HG02571 (cell line): Measurements from ENCODE around the gene HOXB9.

Source experiments
- ATAC-seq: cut with Tn5 transposase; IDR thresholded peaks from one replicate; pipeline ENCODE4 v1.9.1; 2021; ENCODE audit warnings: mild to moderate bottlenecking, moderate library complexity; ENCODE audit not compliant: unreplicated experiment

The HOXB9 gene

GRCh38 chr17:48626245-48627117 is at the start of gene HOXB9:
HOXB9 (minus strand) TSS chr17:48626358; CDS start chr17:48626269, 89 bp downstream.
- ATAC-seq = no peak

- no peak for ATAC-seq
These were observed 46.2 kb upstream of the HOXB9 start for GRCh38 chr17:48672340-48672739.

- no peak for ATAC-seq
These were observed 45.6 kb upstream of the HOXB9 start for GRCh38 chr17:48671697-48672171.

- ATAC-seq = no peak
These were observed 37.2 kb upstream of the HOXB9 start for GRCh38 chr17:48663134-48663924.

- no peak for ATAC-seq
These were observed 29.8 kb upstream of the HOXB9 start for GRCh38 chr17:48655913-48656312.

GRCh38 chr17:48649741-48650140 is 23.6 kb upstream of the HOXB9 start:
- no peak for ATAC-seq

GRCh38 chr17:48647963-48648245 is 21.7 kb upstream of the HOXB9 start:
- no peak for ATAC-seq

GRCh38 chr17:48647103-48647962 is 21.2 kb upstream of the HOXB9 start:
- no peak for ATAC-seq

- no peak for ATAC-seq
These were observed 20.3 kb upstream of the HOXB9 start for GRCh38 chr17:48646183-48647102.

- no peak for ATAC-seq
These were observed 19.6 kb upstream of the HOXB9 start for GRCh38 chr17:48645639-48646182.

GRCh38 chr17:48644910-48645557 is 18.9 kb upstream of the HOXB9 start:
- ATAC-seq = no peak

- ATAC-seq = no peak
These were observed 18.0 kb upstream of the HOXB9 start for GRCh38 chr17:48644159-48644558.

- no peak for ATAC-seq
These were observed 17.5 kb upstream of the HOXB9 start for GRCh38 chr17:48643697-48644012.

- no peak for ATAC-seq
These were observed 16.9 kb upstream of the HOXB9 start for GRCh38 chr17:48642843-48643696.

- ATAC-seq = no peak
These were observed 16.1 kb upstream of the HOXB9 start for GRCh38 chr17:48642059-48642842.

GRCh38 chr17:48641541-48642058 is 15.4 kb upstream of the HOXB9 start:
- ATAC-seq = no peak

- ATAC-seq = no peak
These were observed 14.7 kb upstream of the HOXB9 start for GRCh38 chr17:48640858-48641180.
